CD4-positive, CD25-positive, alpha-beta regulatory T cell (primary cell): ENCODE data around the gene NBPF3. TPM values are rescaled to one million over a fixed set of nuclear protein-coding genes. Genes with fewer than 3 reads are reported as not detected.

ENCODE experiments used
- ATAC-seq, 2 donors: fragments of 150-1000 bp; cut with Tn5 transposase; one replicate each; pipeline ENCODE4 v1.10.0; 2021; ENCODE audit warnings: low read depth in 2 of 2, moderate number of reproducible peaks in 2 of 2, moderate library complexity in 1 of 2
- DNase-seq, 3 donors: peaks; one replicate each; pipeline versions ENCODE4 v3.0.0 to v3.0.0-alpha.2; 2012 to 2022; ENCODE audit warnings: mixed read lengths in 1 of 3
- H3K27ac ChIP-seq: one replicate; pipeline ENCODE4 v1.7.0; 2013; ENCODE audit warnings: mild to moderate bottlenecking, low read length; ENCODE audit not compliant: insufficient read depth, poor library complexity, severe bottlenecking
- H3K27me3 ChIP-seq: one replicate; pipeline ENCODE4 v1.7.0; 2013; ENCODE audit warnings: low read length; ENCODE audit not compliant: control insufficient read depth, insufficient read depth
- H3K36me3 ChIP-seq: one replicate; pipeline ENCODE4 v1.7.0; 2013; ENCODE audit warnings: mild to moderate bottlenecking, low read length, moderate library complexity; ENCODE audit not compliant: control insufficient read depth, insufficient read depth
- H3K4me1 ChIP-seq: 2 replicates; pipeline ENCODE4 v1.7.0; 2013; ENCODE audit warnings: mild to moderate bottlenecking, low read length; ENCODE audit not compliant: insufficient read depth, control insufficient read depth, poor library complexity, severe bottlenecking
- H3K4me3 ChIP-seq: one replicate; pipeline ENCODE4 v1.7.0; 2013; ENCODE audit warnings: low read depth, mild to moderate bottlenecking, low read length, moderate library complexity
- H3K9me3 ChIP-seq, 2 experiments: 1 replicate in 1 of 2; 2 replicates in 1 of 2; pipeline ENCODE4 v1.7.0; 2013; ENCODE audit warnings: low read length in 2 of 2, mild to moderate bottlenecking in 1 of 2, moderate library complexity in 1 of 2; ENCODE audit not compliant: control insufficient read depth in 2 of 2
- H3K27ac Mint-ChIP-seq, 3 donors: one replicate each; pipeline ENCODE4 v1.8.0; 2020 to 2022; ENCODE audit warnings: mild to moderate bottlenecking in 3 of 3, mixed read lengths in 3 of 3, moderate library complexity in 2 of 3
- H3K27me3 Mint-ChIP-seq: one replicate; pipeline ENCODE4 v1.8.0; 2022; ENCODE audit warnings: mild to moderate bottlenecking, mixed read lengths
- H3K36me3 Mint-ChIP-seq: one replicate; pipeline ENCODE4 v1.8.0; 2020; ENCODE audit warnings: mixed read lengths
- H3K4me1 Mint-ChIP-seq, 4 donors: one replicate each; pipeline ENCODE4 v1.8.0; 2020 to 2022; ENCODE audit warnings: mixed read lengths in 4 of 4, mild to moderate bottlenecking in 1 of 4
- H3K4me3 Mint-ChIP-seq, 4 donors: one replicate each; pipeline ENCODE4 v1.8.0; 2020 to 2022; ENCODE audit warnings: mild to moderate bottlenecking in 4 of 4, mixed read lengths in 4 of 4, moderate library complexity in 3 of 4
- H3K9me3 Mint-ChIP-seq, 7 donors: one replicate each; pipeline ENCODE4 v1.8.0; 2020 to 2022; ENCODE audit warnings: mixed read lengths in 7 of 7, mild to moderate bottlenecking in 3 of 7, moderate library complexity in 2 of 7
- polyA plus RNA-seq, 4 donors: library from polyadenylated mRNA; unstranded; fragments of 300-500 nt; fragmentation: Illumina TruSeq; gene quantifications; one replicate each; pipeline ENCODE4 v1.2.3, GENCODE V29; 2021
- total RNA-seq: library from RNA; stranded (reverse); gene quantifications from one replicate; pipeline ENCODE4 v1.2.3, GENCODE V29; 2022

The NBPF3 gene
- total and polyA plus RNA-seq, 5 donors from 2014 or later = 1.2 to 2.9 (median 2.6) TPM

DNA sequence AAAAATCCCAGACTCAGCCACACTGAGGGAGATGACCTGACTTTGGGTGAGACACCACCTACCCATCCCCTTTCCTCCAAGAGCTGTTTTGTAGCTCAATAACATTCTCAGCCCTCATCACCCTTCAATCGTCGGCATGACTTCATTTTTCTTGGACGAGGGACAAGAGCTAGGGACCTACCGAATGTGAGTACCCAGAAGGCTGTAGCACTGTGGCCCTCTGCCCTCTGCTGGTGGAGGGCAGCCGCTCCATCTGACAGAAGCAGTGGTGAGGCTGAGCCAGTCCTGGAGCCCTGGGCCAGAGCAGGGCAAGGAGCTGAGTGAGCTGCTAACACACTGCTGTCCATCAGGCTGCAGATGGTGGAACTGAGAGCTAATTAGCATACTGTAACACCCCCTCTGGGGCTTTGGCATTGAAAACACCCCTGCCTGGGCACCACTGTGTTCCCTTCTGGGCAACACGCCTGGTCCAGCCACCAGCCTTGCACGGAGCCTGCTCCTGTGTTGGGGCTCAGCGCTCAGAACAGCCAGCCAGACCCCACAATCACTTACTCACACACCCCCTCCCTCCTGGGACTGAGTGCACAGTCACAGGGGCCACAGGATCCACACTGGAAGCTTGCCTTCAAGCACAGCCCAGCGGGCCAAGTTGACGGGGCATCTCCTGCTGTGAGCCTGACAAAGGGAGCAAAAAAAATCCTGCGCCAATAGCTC is 51.0 kb downstream of the NBPF3 start:
- Mint-ChIP-seq H3K4me3 (no peak overlapping the region), H3K27me3 (peaks cover 22% of the 10 kb centered on the region), H3K27ac (no peak overlapping the region), H3K36me3 (no peaks in the 10 kb centered on the region), H3K4me1 (peaks cover 0 to 8% (median 5%) of the 10 kb centered on the region in 4 donors), H3K9me3 (peaks cover 0 to 2% (median 0%) of the 10 kb centered on the region in 7 donors)
- no peak overlapping the region for H3K27ac ChIP-seq
- H3K9me3 ChIP-seq = no peaks in the 10 kb centered on the region
- no peaks in the 10 kb centered on the region for H3K4me1 ChIP-seq
- H3K4me3 ChIP-seq = no peak overlapping the region
- peak in 1 of 3 donors; percentile 26 for DNase-seq
- peak in 1 of 2 donors; percentile 14 for ATAC-seq
- no peaks in the 10 kb centered on the region for H3K36me3 ChIP-seq
- peaks cover 2% of the 10 kb centered on the region for H3K27me3 ChIP-seq

DNA sequence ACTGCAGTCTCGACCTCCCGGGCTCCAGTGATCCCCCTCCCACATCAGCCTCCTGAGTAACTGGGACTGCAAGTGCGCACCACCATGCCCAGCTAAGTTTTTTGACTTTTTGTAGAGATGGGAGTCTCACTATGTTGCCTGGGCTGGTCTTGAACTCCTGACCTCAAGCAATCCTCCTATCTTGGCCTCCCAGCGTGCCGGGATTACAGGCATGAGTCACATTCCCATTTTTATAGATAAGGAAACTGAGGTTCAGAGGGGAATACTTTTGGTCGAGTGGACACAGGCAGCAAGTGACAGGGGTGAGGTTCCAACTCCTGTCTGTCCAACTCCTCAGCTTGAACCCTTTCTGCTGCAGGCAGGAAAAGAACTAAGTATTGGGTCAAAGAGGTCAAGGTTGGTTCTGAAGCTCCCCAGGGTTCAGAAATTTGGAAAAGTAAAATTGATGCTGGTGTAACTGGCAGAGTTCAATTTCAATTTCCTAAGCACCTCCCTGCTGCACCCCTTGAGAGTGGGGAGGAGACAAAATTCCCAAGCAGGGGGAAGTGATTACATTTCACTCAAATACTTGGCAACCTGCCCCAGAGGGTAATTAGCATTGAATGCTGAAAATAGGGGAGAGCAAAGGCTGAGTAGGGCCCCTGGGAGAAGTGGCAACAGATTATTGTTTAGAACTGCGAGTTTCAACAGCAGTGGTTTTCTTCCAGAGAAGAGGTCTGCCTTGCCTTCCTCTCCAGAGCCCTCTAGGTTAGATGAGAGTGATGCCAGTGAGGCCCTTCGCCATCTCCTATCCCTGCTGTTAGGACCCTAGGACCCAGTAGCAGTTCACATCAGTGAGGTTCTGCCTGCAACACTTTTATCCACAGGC is 51.8 kb downstream of the NBPF3 start:
- peaks cover 2% of the 10 kb centered on the region for H3K27me3 ChIP-seq
- H3K4me3 Mint-ChIP-seq = no peak overlapping the region
- peaks cover 17% of the 10 kb centered on the region for H3K27me3 Mint-ChIP-seq
- no peak overlapping the region for H3K27ac Mint-ChIP-seq
- no peaks in the 10 kb centered on the region for H3K36me3 ChIP-seq
- no peak overlapping the region for H3K27ac ChIP-seq
- DNase-seq = no peak
- no peaks in the 10 kb centered on the region for H3K4me1 ChIP-seq
- no peak for ATAC-seq
- peaks cover 0 to 2% (median 0%) of the 10 kb centered on the region in 7 donors for H3K9me3 Mint-ChIP-seq
- peaks cover 0 to 8% (median 3%) of the 10 kb centered on the region in 4 donors for H3K4me1 Mint-ChIP-seq
- no peak overlapping the region for H3K4me3 ChIP-seq
- H3K36me3 Mint-ChIP-seq = no peaks in the 10 kb centered on the region
- no peaks in the 10 kb centered on the region for H3K9me3 ChIP-seq

DNA sequence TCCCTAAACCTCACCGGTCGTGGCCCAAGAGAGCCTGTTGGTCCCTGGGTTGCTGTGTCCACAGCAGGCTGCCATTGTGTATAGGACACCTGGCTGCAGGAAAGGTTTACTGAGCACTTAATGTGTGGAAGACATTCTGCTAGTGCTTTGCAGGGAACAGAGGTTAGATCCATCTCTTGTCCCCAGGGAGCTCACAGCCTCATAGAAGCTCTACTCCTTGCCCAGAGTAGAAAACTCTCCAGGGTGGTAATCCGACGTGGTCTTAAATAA is 52.4 kb downstream of the NBPF3 start:
- DNase-seq (no peak), ATAC-seq (no peak)
- Mint-ChIP-seq H3K4me1 (peaks cover 0 to 8% (median 3%) of the 10 kb centered on the region in 4 donors), H3K9me3 (peaks cover 0 to 2% (median 0%) of the 10 kb centered on the region in 7 donors), H3K27me3 (peaks cover 15% of the 10 kb centered on the region), H3K27ac (no peak overlapping the region), H3K4me3 (no peak overlapping the region), H3K36me3 (no peaks in the 10 kb centered on the region)
- H3K36me3 ChIP-seq = no peaks in the 10 kb centered on the region
- H3K27ac ChIP-seq = no peak overlapping the region
- H3K27me3 ChIP-seq = peaks cover 2% of the 10 kb centered on the region
- no peaks in the 10 kb centered on the region for H3K4me1 ChIP-seq
- no peaks in the 10 kb centered on the region for H3K9me3 ChIP-seq
- no peak overlapping the region for H3K4me3 ChIP-seq

DNA sequence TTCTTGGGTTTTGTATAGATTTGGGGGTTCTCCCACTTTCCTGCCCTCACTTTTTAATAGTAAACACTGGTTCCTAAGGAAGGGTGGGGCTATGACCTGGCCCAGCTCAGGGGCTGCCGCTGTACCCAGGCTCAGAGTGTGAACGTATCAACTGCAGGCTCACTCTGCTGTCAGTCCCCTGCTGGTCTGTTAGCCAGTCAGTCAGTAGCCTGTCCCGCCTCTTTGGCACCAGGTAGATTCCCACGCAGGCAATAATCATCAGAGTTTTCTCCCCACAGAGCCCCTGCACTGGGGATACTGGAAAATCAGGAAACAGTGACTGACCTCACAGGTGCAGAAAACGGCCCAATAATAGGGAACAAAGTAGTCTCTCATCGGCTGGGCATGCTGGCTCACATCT is 54.3 kb downstream of the NBPF3 start:
- ATAC-seq = no peak
- no peak for DNase-seq
- H3K36me3 ChIP-seq = no peaks in the 10 kb centered on the region
- Mint-ChIP-seq H3K36me3 (no peaks in the 10 kb centered on the region), H3K4me1 (peaks cover 0 to 5% (median 0%) of the 10 kb centered on the region in 4 donors), H3K27me3 (peaks cover 16% of the 10 kb centered on the region), H3K4me3 (no peak overlapping the region), H3K27ac (no peak overlapping the region), H3K9me3 (peaks cover 0 to 2% (median 0%) of the 10 kb centered on the region in 7 donors)
- no peak overlapping the region for H3K27ac ChIP-seq
- H3K4me1 ChIP-seq = no peaks in the 10 kb centered on the region
- no peaks in the 10 kb centered on the region for H3K9me3 ChIP-seq
- H3K4me3 ChIP-seq = no peak overlapping the region
- H3K27me3 ChIP-seq = peaks cover 2% of the 10 kb centered on the region

DNA sequence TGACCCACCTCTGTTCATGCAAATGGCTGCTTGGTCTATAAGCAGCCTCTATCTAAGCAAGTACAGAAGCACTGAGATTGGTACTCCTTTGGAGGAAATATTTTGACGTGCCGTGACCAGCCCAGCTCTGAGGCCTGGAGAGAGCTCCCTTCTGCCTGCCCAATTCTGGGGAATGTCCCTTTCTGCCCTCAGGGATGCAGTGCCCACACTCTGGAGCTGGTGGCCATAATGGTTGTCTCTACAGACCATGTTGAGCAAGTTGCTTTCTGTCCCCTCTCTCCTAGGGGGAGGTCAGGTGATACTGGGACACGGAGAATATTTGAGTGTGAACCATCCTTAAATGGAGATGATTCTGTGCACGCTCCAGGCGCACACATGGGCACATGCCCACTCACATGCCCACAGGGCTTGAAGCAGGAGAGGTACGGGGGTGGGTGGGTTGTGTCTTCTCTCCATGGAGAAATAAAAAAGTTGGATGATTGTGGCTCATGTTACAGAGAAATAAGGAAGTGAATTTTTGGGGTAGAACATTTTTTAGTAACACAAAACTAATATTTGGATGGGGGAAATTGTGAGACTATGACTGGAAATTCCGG is 55.4 kb downstream of the NBPF3 start:
- no peaks in the 10 kb centered on the region for H3K36me3 Mint-ChIP-seq
- H3K4me1 ChIP-seq = no peaks in the 10 kb centered on the region
- no peak overlapping the region for H3K27ac Mint-ChIP-seq
- H3K9me3 ChIP-seq = no peaks in the 10 kb centered on the region
- peaks cover 2% of the 10 kb centered on the region for H3K27me3 ChIP-seq
- no peak overlapping the region for H3K27ac ChIP-seq
- peaks cover 0 to 5% (median 0%) of the 10 kb centered on the region in 4 donors for H3K4me1 Mint-ChIP-seq
- H3K4me3 Mint-ChIP-seq = no peak overlapping the region
- ATAC-seq (no peak), DNase-seq (no peak)
- H3K36me3 ChIP-seq = no peaks in the 10 kb centered on the region
- H3K4me3 ChIP-seq = no peak overlapping the region
- peaks cover 16% of the 10 kb centered on the region for H3K27me3 Mint-ChIP-seq
- peaks cover 0 to 3% (median 0%) of the 10 kb centered on the region in 7 donors for H3K9me3 Mint-ChIP-seq

DNA sequence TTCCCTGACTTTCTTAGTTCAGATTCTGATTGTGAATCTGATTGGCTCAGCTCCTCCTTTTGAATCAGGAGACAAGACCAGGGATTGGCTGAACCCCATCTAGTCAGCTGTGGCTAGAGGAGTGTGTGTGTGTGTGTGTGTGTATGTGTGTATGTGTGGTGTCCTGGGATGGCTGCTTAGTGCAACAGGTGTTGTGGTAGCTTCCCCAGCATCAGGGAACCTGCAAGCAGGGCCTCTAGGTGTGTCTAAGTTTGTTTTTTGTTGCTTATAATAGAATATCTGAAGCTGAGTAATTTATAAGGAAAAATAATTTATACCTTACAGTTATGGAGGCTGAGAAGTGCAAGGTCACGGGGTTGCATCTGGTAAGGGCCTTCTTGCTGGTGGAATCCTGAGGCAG is 56.1 kb downstream of the NBPF3 start:
- no peak for ATAC-seq
- H3K27me3 Mint-ChIP-seq = peaks cover 16% of the 10 kb centered on the region
- H3K4me3 ChIP-seq = no peak overlapping the region
- DNase-seq = no peak
- H3K9me3 Mint-ChIP-seq = peaks cover 0 to 3% (median 0%) of the 10 kb centered on the region in 7 donors
- H3K4me1 Mint-ChIP-seq = peaks cover 0 to 5% (median 0%) of the 10 kb centered on the region in 4 donors
- peaks cover 2% of the 10 kb centered on the region for H3K27me3 ChIP-seq
- H3K27ac ChIP-seq = no peak overlapping the region
- H3K36me3 Mint-ChIP-seq = no peaks in the 10 kb centered on the region
- H3K36me3 ChIP-seq = no peaks in the 10 kb centered on the region
- no peaks in the 10 kb centered on the region for H3K9me3 ChIP-seq
- no peak overlapping the region for H3K4me3 Mint-ChIP-seq
- no peak overlapping the region for H3K27ac Mint-ChIP-seq
- no peaks in the 10 kb centered on the region for H3K4me1 ChIP-seq

DNA sequence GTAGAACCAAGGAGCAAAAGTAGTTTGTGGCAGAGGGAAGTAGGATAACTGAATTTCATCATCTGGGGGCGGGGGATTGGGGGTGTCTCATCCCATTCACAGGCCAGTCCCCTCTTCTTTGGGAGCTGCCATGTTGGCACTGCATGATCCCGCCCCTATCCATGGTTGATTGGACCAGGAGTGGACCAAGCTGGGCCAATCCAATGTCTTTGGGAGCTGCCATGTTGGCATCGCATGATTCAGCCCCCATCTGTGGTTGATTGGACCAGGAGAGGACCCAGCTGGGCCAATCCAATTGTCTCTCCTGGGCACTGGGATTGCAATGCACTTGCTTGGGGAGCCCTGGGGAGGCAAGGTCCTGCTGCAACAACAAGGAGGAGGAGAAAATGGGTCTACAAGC is 56.9 kb downstream of the NBPF3 start:
- no peak overlapping the region for H3K4me3 Mint-ChIP-seq
- Histone ChIP-seq H3K27ac (no peak overlapping the region), H3K9me3 (no peaks in the 10 kb centered on the region), H3K27me3 (peaks cover 2% of the 10 kb centered on the region), H3K4me1 (no peaks in the 10 kb centered on the region), H3K36me3 (no peaks in the 10 kb centered on the region), H3K4me3 (no peak overlapping the region)
- H3K27ac Mint-ChIP-seq = no peak overlapping the region
- peaks cover 0 to 3% (median 0%) of the 10 kb centered on the region in 7 donors for H3K9me3 Mint-ChIP-seq
- no peaks in the 10 kb centered on the region for H3K36me3 Mint-ChIP-seq
- peaks cover 0 to 5% (median 0%) of the 10 kb centered on the region in 4 donors for H3K4me1 Mint-ChIP-seq
- DNase-seq (no peak), ATAC-seq (no peak)
- H3K27me3 Mint-ChIP-seq = peaks cover 15% of the 10 kb centered on the region
